Parathyroid adenoma (tissue), 2 donors: ENCODE results near the gene TUBA1C.

Experiments used
- H2AFZ ChIP-seq: fragments of 300-600 bp; sonication (generic); one replicate; pipeline ENCODE4 v1.7.0; 2017; ENCODE audit warnings: antibody characterized with exemption, mild to moderate bottlenecking
- H3K27ac ChIP-seq: fragments of 300-600 bp; sonication (generic); one replicate; pipeline ENCODE4 v1.7.0; 2017
- H3K27me3 ChIP-seq: fragments of 300-600 bp; sonication (generic); one replicate; pipeline ENCODE4 v1.7.0; 2017; ENCODE audit warnings: low read length; ENCODE audit not compliant: control insufficient read depth, insufficient read depth
- H3K36me3 ChIP-seq: fragments of 300-600 bp; sonication (generic); one replicate; pipeline ENCODE4 v1.7.0; 2017; ENCODE audit warnings: low read length; ENCODE audit not compliant: control insufficient read depth, insufficient read depth
- H3K4me1 ChIP-seq: fragments of 300-600 bp; sonication (generic); one replicate; pipeline ENCODE4 v1.7.0; 2017; ENCODE audit warnings: control low read depth
- H3K4me2 ChIP-seq: fragments of 300-600 bp; sonication (generic); one replicate; pipeline ENCODE4 v1.7.0; 2017; ENCODE audit warnings: low read length
- H3K4me3 ChIP-seq: fragments of 300-600 bp; sonication (generic); one replicate; pipeline ENCODE4 v1.7.0; 2017; ENCODE audit warnings: low read depth, low read length
- H3K79me2 ChIP-seq: fragments of 300-600 bp; sonication (generic); one replicate; pipeline ENCODE4 v1.7.0; 2017; ENCODE audit warnings: control low read depth
- H3K9ac ChIP-seq: fragments of 300-600 bp; sonication (generic); one replicate; pipeline ENCODE4 v1.7.0; 2017; ENCODE audit warnings: mild to moderate bottlenecking
- H3K9me3 ChIP-seq: fragments of 300-600 bp; sonication (generic); one replicate; pipeline ENCODE4 v1.7.0; 2017; ENCODE audit warnings: low read length; ENCODE audit not compliant: control insufficient read depth
- CTCF ChIP-seq: fragments of 300-600 bp; sonication (generic); IDR thresholded peaks from one replicate; pipeline ENCODE4 v1.7.0; 2017; ENCODE audit warnings: antibody characterized with exemption, mild to moderate bottlenecking
- donor health status: primary hyperparathyroidism.

The TUBA1C gene

GRCh38 chr12:49264873-49265792 is at the start of gene TUBA1C:
Gene TUBA1C (plus strand): TSS chr12:49265082. CDS start chr12:49265182, 100 bp downstream.
- TF ChIP-seq CTCF, result no peak
- Histone ChIP-seq H3K36me3 (no peaks in the 10 kb centered on the region), H3K79me2 (no peaks in the 10 kb centered on the region), H2AFZ (peak within 1 kb of the TSS; percentile 92), H3K27ac (peak within 1 kb of the TSS; percentile 21), H3K4me2 (peak within 1 kb of the TSS; percentile 79), H3K27me3 (no peaks in the 10 kb centered on the region), H3K9ac (no peak within 1 kb of the TSS), H3K4me1 (peaks cover 7% of the 10 kb centered on the region), H3K9me3 (no peaks in the 10 kb centered on the region), H3K4me3 (peak within 1 kb of the TSS; percentile 81)

GRCh38 chr12:49219417-49220026 is 45.4 kb upstream of the TUBA1C start:
- Histone ChIP-seq H3K9ac (no peak overlapping the region), H3K4me1 (peaks cover 15% of the 10 kb centered on the region), H3K27me3 (no peaks in the 10 kb centered on the region), H3K27ac (no peak overlapping the region), H3K79me2 (no peaks in the 10 kb centered on the region), H2AFZ (no peak overlapping the region), H3K9me3 (no peaks in the 10 kb centered on the region), H3K4me3 (no peak overlapping the region), H3K4me2 (no peak overlapping the region), H3K36me3 (no peaks in the 10 kb centered on the region)
- no peak for TF ChIP-seq CTCF

GRCh38 chr12:49220972-49221371 is 43.9 kb upstream of the TUBA1C start:
- no peak overlapping the region for H3K4me3 ChIP-seq
- TF ChIP-seq CTCF, result no peak
- no peaks in the 10 kb centered on the region for H3K27me3 ChIP-seq
- H3K27ac ChIP-seq, result no peak overlapping the region
- H3K4me1 ChIP-seq, result peaks cover 5% of the 10 kb centered on the region
- no peak overlapping the region for H3K9ac ChIP-seq
- no peaks in the 10 kb centered on the region for H3K9me3 ChIP-seq
- no peaks in the 10 kb centered on the region for H3K36me3 ChIP-seq
- H2AFZ ChIP-seq, result peak overlapping the region; percentile 25
- H3K79me2 ChIP-seq, result no peaks in the 10 kb centered on the region
- no peak overlapping the region for H3K4me2 ChIP-seq

- H3K4me1 ChIP-seq, result peaks cover 4% of the 10 kb centered on the region
- no peak overlapping the region for H3K9ac ChIP-seq
- H3K27ac ChIP-seq, result peak overlapping the region; percentile 48
Measured at GRCh38 chr12:49223122-49223521, 41.8 kb upstream of the TUBA1C start.

More at GRCh38 chr12:49223122-49223521, 41.8 kb upstream of the TUBA1C start:
- peak overlapping the region; percentile 63 for H2AFZ ChIP-seq
- no peak for TF ChIP-seq CTCF
- H3K79me2 ChIP-seq, result no peaks in the 10 kb centered on the region
- no peak overlapping the region for H3K4me2 ChIP-seq
- H3K27me3 ChIP-seq, result no peaks in the 10 kb centered on the region
- no peaks in the 10 kb centered on the region for H3K36me3 ChIP-seq
- no peaks in the 10 kb centered on the region for H3K9me3 ChIP-seq
- H3K4me3 ChIP-seq, result no peak overlapping the region
